Inflammatory macrophage (primary cell): Measurements from ENCODE around the gene WDR55.
A peak's percentile ranks its signal among the peaks of the same experiment; 100 is the strongest.
"Not testable (repeated sequence)": the region's sequence is repeated elsewhere in the genome, so short reads cannot be mapped to it uniquely, and the experiment has no call there.

ENCODE experiments used
- DNase-seq, 2 donors: peaks; one replicate each; pipeline ENCODE4 v3.0.0-alpha.2; 2020 to 2022
- total RNA-seq, 18 experiments: gene quantifications; one replicate each; lab custom pipeline; 2026; ENCODE audit warnings: mixed read lengths in 6 of 18, inconsistent platforms in 2 of 18; lab: John Stamatoyannopoulos, UW

Gene WDR55
- total RNA-seq = 24.9 to 68.1 (median 48.4) reads per million in 18 experiments

GRCh38 chr5:140664359-140665119 is at the start of gene WDR55:
TSS of gene WDR55 (plus strand) at chr5:140664904. CDS start at chr5:140664913, 9 bp downstream.
- DNase-seq = peak; percentile 97 to 98

- no peak for DNase-seq
Measured at GRCh38 chr5:140622301-140622700, 42.4 kb upstream of the WDR55 start.

GRCh38 chr5:140623061-140623460 is 41.6 kb upstream of the WDR55 start:
- not testable (repeated sequence) for DNase-seq

- DNase-seq = not testable (repeated sequence)
Measured at GRCh38 chr5:140624886-140625285, 39.8 kb upstream of the WDR55 start.

- DNase-seq = peak in 1 of 2 donors; percentile 9
Measured at GRCh38 chr5:140627972-140628371, 36.7 kb upstream of the WDR55 start.

- no peak for DNase-seq
Measured at GRCh38 chr5:140628711-140629110, 36.0 kb upstream of the WDR55 start.

GRCh38 chr5:140630292-140631035 is 34.2 kb upstream of the WDR55 start:
- DNase-seq = peak in 1 of 2 donors; percentile 3

- peak; percentile 86 to 95 for DNase-seq
Measured at GRCh38 chr5:140631036-140631417, 33.7 kb upstream of the WDR55 start.

GRCh38 chr5:140631831-140632365 is 32.8 kb upstream of the WDR55 start:
- DNase-seq = no peak

GRCh38 chr5:140632366-140633020 is 32.2 kb upstream of the WDR55 start:
- DNase-seq = peak; percentile 85 to 94

- peak; percentile 85 to 93 for DNase-seq
Measured at GRCh38 chr5:140633021-140633471, 31.7 kb upstream of the WDR55 start, which contains the start of gene CD14. TSS of gene CD14 (minus strand) at chr5:140633175. CDS start at chr5:140633071, 104 bp downstream.

GRCh38 chr5:140633501-140633900 is 31.2 kb upstream of the WDR55 start:
- peak in 1 of 2 donors; percentile 69 for DNase-seq

- no peak for DNase-seq
Measured at GRCh38 chr5:140634103-140634502, 30.6 kb upstream of the WDR55 start.

GRCh38 chr5:140635291-140636257 is 29.1 kb upstream of the WDR55 start:
- no peak for DNase-seq

- DNase-seq = peak; percentile 50 to 51
Measured at GRCh38 chr5:140637371-140638100, 27.2 kb upstream of the WDR55 start.

- not testable (repeated sequence) for DNase-seq
Measured at GRCh38 chr5:140638898-140639147, 25.9 kb upstream of the WDR55 start.

- DNase-seq = peak; percentile 99
Measured at GRCh38 chr5:140639148-140639981, 25.3 kb upstream of the WDR55 start, which contains the start of gene TMCO6. TSS of gene TMCO6 (plus strand) at chr5:140639451. CDS start at chr5:140639528, 77 bp downstream.

- no peak for DNase-seq
Measured at GRCh38 chr5:140641716-140642115, 23.0 kb upstream of the WDR55 start.

GRCh38 chr5:140642718-140643117 is 22.0 kb upstream of the WDR55 start:
- no peak for DNase-seq

- DNase-seq = no peak
Measured at GRCh38 chr5:140647042-140647419, 17.7 kb upstream of the WDR55 start.
